GM12878 (cell line): ENCODE data around the gene LTV1. TPM values are rescaled to one million over a fixed set of nuclear protein-coding genes. Genes with fewer than 3 reads are reported as not detected.

Experiments used
- ATAC-seq: fragments of 200-7000 bp; cut with Tn5 transposase; 3 replicates; pipeline ENCODE4 v1.9.1; 2020; ENCODE audit warnings: mild to moderate bottlenecking, moderate library complexity
- BruUV-seq: library from RNA; stranded (reverse); fragments of 400-500 nt; replicated peaks from 2 replicates; lab custom pipeline; 2021; lab: Mats Ljungman, UMichigan
- CTCF ChIA-PET: fragments of 300-600 bp; sonication (Branson Sonifier 250); formaldehyde crosslinking; extraction: SDS; loops from one replicate; lab custom pipeline; 2021; ENCODE audit warnings: inconsistent platforms; lab: Yijun Ruan, JAX
- POLR2A ChIA-PET: fragments of 350-600 bp; formaldehyde crosslinking; extraction: SDS; loops from one replicate; lab custom pipeline; 2021; ENCODE audit warnings: inconsistent platforms; lab: Charles Lee
- RAD21 ChIA-PET: fragments of 300-600 bp; sonication (Branson Sonifier 250); formaldehyde crosslinking; loops from one replicate; lab custom pipeline; 2023; ENCODE audit warnings: antibody characterized with exemption; ENCODE audit not compliant: unreplicated experiment; lab: Charles Lee
- SMC1A ChIA-PET: fragments of 300-600 bp; sonication (Branson Sonifier 250); formaldehyde crosslinking; loops from one replicate; lab custom pipeline; 2023; ENCODE audit not compliant: unreplicated experiment, uncharacterized antibody; lab: Charles Lee
- DNase-seq: peaks from one replicate; pipeline ENCODE4 v3.0.0-alpha.2; 2011; ENCODE audit warnings: low read depth, low spot score
- FAIRE-seq: peaks from 3 replicates; lab custom pipeline; 2011; peaks lifted over from hg19 to GRCh38; lab: Jason Lieb, UNC
- H2AFZ ChIP-seq: 2 replicates; pipeline ENCODE4 v1.6.0; 2011; ENCODE audit warnings: low read depth, low read length, control low read depth; ENCODE audit not compliant: control insufficient read depth
- H3K27ac ChIP-seq: 2 replicates; pipeline ENCODE4 v1.5.1; 2011; ENCODE audit warnings: control low read depth; ENCODE audit not compliant: control insufficient read depth, insufficient read depth
- H3K27me3 ChIP-seq, 2 experiments: replicated peaks in 1 of 2; 2 replicates each; pipeline versions ENCODE4 v1.6.0 to v1.6.1; 2011; ENCODE audit warnings: low read length in 1 of 2; ENCODE audit not compliant: control insufficient read depth in 2 of 2, insufficient read depth in 2 of 2
- H3K36me3 ChIP-seq, 2 experiments: 2 replicates each; pipeline ENCODE4 v1.5.1; 2011; ENCODE audit warnings: low read length in 1 of 2; ENCODE audit not compliant: control insufficient read depth in 2 of 2, insufficient read depth in 2 of 2
- H3K4me1 ChIP-seq: 2 replicates; pipeline ENCODE4 v1.6.1; 2011; ENCODE audit warnings: mild to moderate bottlenecking, low read length, moderate library complexity, mixed read lengths; ENCODE audit not compliant: control insufficient read depth, insufficient read depth
- H3K4me2 ChIP-seq: 2 replicates; pipeline ENCODE4 v1.6.0; 2011; ENCODE audit warnings: control low read depth; ENCODE audit not compliant: control insufficient read depth, insufficient read depth
- H3K4me3 ChIP-seq: fragments of 200-600 bp; sonication (generic); 2 replicates; pipeline ENCODE4 v1.5.1; 2016
- H3K79me2 ChIP-seq: 2 replicates; pipeline ENCODE4 v1.6.0; 2011; ENCODE audit warnings: low read length; ENCODE audit not compliant: control insufficient read depth, insufficient read depth
- H3K9ac ChIP-seq: 2 replicates; pipeline ENCODE4 v1.8.0; 2011; ENCODE audit warnings: low read length, control low read depth, mixed read lengths; ENCODE audit not compliant: control insufficient read depth, insufficient read depth
- H3K9me3 ChIP-seq: replicated peaks from 3 replicates; pipeline ENCODE4 v1.5.1; 2011; ENCODE audit warnings: mild to moderate bottlenecking, low read length; ENCODE audit not compliant: control insufficient read depth, insufficient read depth
- H4K20me1 ChIP-seq: 2 replicates; pipeline ENCODE4 v1.6.0; 2011; ENCODE audit not compliant: control insufficient read depth, insufficient read depth
- BCL3 ChIP-seq: IDR thresholded peaks from 2 replicates; pipeline ENCODE4 v1.6.1; 2011; ENCODE audit warnings: borderline replicate concordance, low read depth, mild to moderate bottlenecking, moderate library complexity, low read length; ENCODE audit not compliant: insufficient read depth, poor library complexity, severe bottlenecking
- BRCA1 ChIP-seq: IDR thresholded peaks from 2 replicates; pipeline ENCODE4 v1.6.1; 2011; ENCODE audit warnings: low read depth, low read length, improper control_type of control experiment
- FOXK2 ChIP-seq: fragments of 450-650 bp; IDR thresholded peaks from 2 replicates; pipeline ENCODE4 v1.6.1; 2017; ENCODE audit warnings: mild to moderate bottlenecking, moderate library complexity
- IRF4 ChIP-seq: IDR thresholded peaks from 2 replicates; pipeline ENCODE4 v1.6.1; 2011; ENCODE audit warnings: low read depth, low read length
- JUNB ChIP-seq: IDR thresholded peaks from 2 replicates; pipeline ENCODE4 v1.6.1; 2016; ENCODE audit warnings: antibody characterized with exemption, mild to moderate bottlenecking
- KLF5 ChIP-seq: fragments of 450-650 bp; IDR thresholded peaks from 2 replicates; pipeline ENCODE4 v1.6.1; 2014; ENCODE audit warnings: mild to moderate bottlenecking; ENCODE audit not compliant: partially characterized antibody
- MXI1 ChIP-seq: fragments of 150-350 bp; IDR thresholded peaks from 2 replicates; pipeline ENCODE4 v1.6.1; 2011; ENCODE audit warnings: low read depth, mild to moderate bottlenecking, inconsistent platforms, low read length, improper control_type of control experiment
- POLR2AphosphoS2 ChIP-seq: IDR thresholded peaks from 2 replicates; pipeline ENCODE4 v1.6.1; 2011; ENCODE audit warnings: low read depth, mild to moderate bottlenecking, low read length, improper control_type of control experiment, moderate library complexity
- RELB ChIP-seq: fragments of 450-650 bp; IDR thresholded peaks from 2 replicates; pipeline ENCODE4 v1.6.1; 2017; ENCODE audit warnings: low read depth, mild to moderate bottlenecking, moderate library complexity
- SIN3A ChIP-seq: IDR thresholded peaks from 2 replicates; pipeline ENCODE4 v1.6.1; 2012; ENCODE audit warnings: low read depth, low read length, improper control_type of control experiment
- STAT1 ChIP-seq: fragments of 450-650 bp; conservative IDR thresholded peaks from 2 replicates; pipeline ENCODE4 v1.6.1; 2014; ENCODE audit warnings: antibody characterized with exemption, mild to moderate bottlenecking
- ZBTB40 ChIP-seq: fragments of 450-650 bp; IDR thresholded peaks from 2 replicates; pipeline ENCODE4 v1.6.1; 2016; ENCODE audit warnings: mild to moderate bottlenecking, moderate library complexity, borderline replicate concordance
- ZNF24 ChIP-seq: fragments of 450-650 bp; IDR thresholded peaks from 2 replicates; pipeline ENCODE4 v1.6.1; 2017; ENCODE audit warnings: antibody characterized with exemption, mild to moderate bottlenecking
- ZNF274 ChIP-seq: IDR thresholded peaks from one replicate; pipeline ENCODE4 v1.8.0; 2011; ENCODE audit not compliant: insufficient read length, insufficient read depth
- WGBS: methylation state at CpG from one replicate; pipeline ENCODE4 v1.1.6; 2016; ENCODE audit warnings: low lambda C conversion rate; ENCODE audit not compliant: insufficient replicate concordance, insufficient coverage; ENCODE audit errors: missing lambda C conversion rate; 5-methylcytosine and 5-hydroxymethylcytosine counted together
- in situ Hi-C: fragments of 300-500 bp; cut with MboI; formaldehyde crosslinking; loops from 9 replicates; pipeline ENCODE4 v1.14.3; 2018; ENCODE audit warnings: mixed read lengths
- intact Hi-C: fragments of 100-400 bp; cut with micrococcal nuclease; formaldehyde crosslinking; loops from one replicate; pipeline ENCODE4 v1.14.2; 2022; ENCODE audit not compliant: unreplicated experiment
- polyA plus RNA-seq, 11 experiments: library from polyadenylated mRNA; depleted of rRNA in 4 of 11; unstranded in 6 of 11; stranded (reverse) in 5 of 11; fragments of >200 nt; fragmentation: Nextera tagmentation in 4 of 11; fragmentation: Illumina TruSeq in 1 of 11; extraction: Ambion mirVana in 4 of 11; extraction: Trizol in 1 of 11; gene quantifications; 1 replicate in 1 of 11; 2 replicates in 10 of 11; pipeline versions ENCODE4 v1.2.1 to v1.2.3, GENCODE V29; 2011 to 2016; ENCODE audit warnings: inconsistent platforms in 2 of 11, missing spikeins in 2 of 11, low read depth in 1 of 11
- total RNA-seq, 4 experiments: library from RNA; depleted of rRNA in 3 of 4; stranded (reverse); fragments of >200 nt in 3 of 4; fragmentation: Illumina TruSeq in 1 of 4; extraction: Trizol in 1 of 4; gene quantifications; 2 replicates each; pipeline versions ENCODE4 v1.2.1 to v1.2.3, GENCODE V29; 2013 to 2021

The LTV1 gene
- total and polyA plus RNA-seq, 10 of the 15 experiments (the other 5 are each of a cell fraction or from before 2014, with no cell fraction given), result 22.3 to 66.4 (median 52.0) TPM

- TF ChIP-seq ZBTB40 (no peak), MXI1 (no peak), BRCA1 (no peak), JUNB (no peak), BCL3 (no peak), KLF5 (no peak)
Observed at GRCh38 chr6:143838395-143838794, 4.7 kb upstream of the LTV1 start (continued).

- H4K20me1 ChIP-seq, result no peaks in the 10 kb centered on the region
- CTCF ChIA-PET, result no interaction called here
- peaks cover 11% of the 10 kb centered on the region for H3K79me2 ChIP-seq
- no peaks in the 10 kb centered on the region; a peak in 1 of 4 replicates for H3K36me3 ChIP-seq
- H3K9me3 ChIP-seq, result no peaks in the 10 kb centered on the region; the same call in 2 of the 3 replicates
- POLR2A ChIA-PET, result no interaction called here
- SMC1A ChIA-PET, result interaction anchor here (0.6 kb wide), 1 partner anchor 264 kb away, joined by 3 read pairs; no protein-coding TSS in a partner anchor
- intact Hi-C loops (no loop called here), in situ Hi-C loops (no loop called here)
- H3K4me2 ChIP-seq, result no peak overlapping the region
- H3K4me1 ChIP-seq, result no peaks in the 10 kb centered on the region
- H3K9ac ChIP-seq, result no peak overlapping the region
- no peak for FAIRE-seq
- H3K27me3 ChIP-seq, result no peaks in the 10 kb centered on the region
- RAD21 ChIA-PET, result no interaction called here
- ATAC-seq, result no peak
- TF ChIP-seq ZNF24 (no peak), IRF4 (no peak), SIN3A (no peak), POLR2AphosphoS2 (no peak), BCL3 (no peak), FOXK2 (no peak), STAT1 (no peak), ZNF274 (no peak), RELB (no peak)
- H3K27ac ChIP-seq, result no peak overlapping the region
- no peak overlapping the region for H3K4me3 ChIP-seq
- no peak for DNase-seq
- no peak overlapping the region for H2AFZ ChIP-seq
- 45% methylated on average over 4 of the region's 4 CpGs for WGBS
- no TSS peak for BruUV-seq
Observed at GRCh38 chr6:143839196-143839595, 3.9 kb upstream of the LTV1 start.
